ENCODE data around the gene BRD1. TPM values are rescaled to one million over a fixed set of nuclear protein-coding genes. Genes with fewer than 3 reads are reported as not detected.

The BRD1 gene
- total and polyA plus RNA-seq, 12 donors, result 8.2 to 23.2 (median 16.9) TPM

DNA sequence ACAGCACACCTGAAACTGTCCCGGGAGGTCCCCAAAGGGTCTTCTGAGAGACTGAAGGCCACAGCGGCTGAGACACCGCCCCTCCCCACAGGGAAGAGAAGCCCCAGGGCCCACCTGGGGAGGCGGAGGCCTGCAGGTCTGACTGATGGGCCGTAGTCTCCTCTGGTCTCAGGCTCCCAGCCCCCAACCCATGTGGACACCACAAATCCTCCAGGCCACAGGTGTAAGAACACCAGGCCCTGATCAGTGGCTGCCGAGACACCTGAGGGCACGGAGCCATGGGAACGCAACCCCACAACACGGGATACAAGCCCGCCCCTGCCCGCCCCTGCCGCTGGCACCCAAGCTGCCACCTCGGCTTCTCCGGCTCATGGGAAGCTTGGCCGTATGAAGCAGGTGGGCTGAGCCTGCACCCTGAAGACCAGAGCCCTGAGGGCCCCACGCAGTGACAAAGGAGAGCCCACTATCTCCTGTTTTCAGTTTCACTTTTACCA lies 46.3 kb downstream of the BRD1 start:
- H3K36me3 ChIP-seq, result peaks cover 0 to 83% (median 25%) of the 10 kb centered on the region in 9 donors
- 95 to 96% methylated on average over 16 of the region's 16 CpGs for WGBS, 2 donors
- H3K4me1 ChIP-seq, result peaks cover 3 to 39% (median 24%) of the 10 kb centered on the region in 9 donors

DNA sequence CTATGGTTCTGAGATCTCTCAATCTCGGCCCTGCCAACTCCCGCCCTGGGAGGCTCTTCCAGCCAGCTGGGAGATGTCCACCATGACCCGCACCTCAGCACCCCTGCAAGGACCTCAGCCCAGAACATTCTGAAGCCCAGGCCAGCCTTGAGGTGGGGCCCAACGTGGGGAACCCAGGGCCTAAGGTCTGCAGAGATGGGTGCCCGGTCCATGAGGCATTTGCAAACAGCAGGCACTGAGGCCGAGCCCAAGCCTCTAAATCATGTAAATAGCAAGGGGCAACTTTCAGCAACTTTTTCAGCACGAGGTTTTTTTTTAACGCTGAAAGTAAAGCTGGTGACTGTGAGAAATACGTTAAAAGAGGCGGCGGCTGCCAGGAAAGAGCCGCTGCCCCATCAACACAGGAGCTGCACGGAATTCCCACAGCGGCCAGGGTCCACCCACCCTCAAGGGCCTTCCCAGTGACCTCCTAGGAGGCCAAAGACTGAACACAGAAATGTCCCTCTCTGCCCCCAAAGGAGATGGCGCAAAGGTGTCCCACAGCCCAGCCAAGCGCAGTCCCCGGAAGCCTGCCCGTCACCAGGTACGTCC lies 46.9 kb downstream of the BRD1 start:
- intact Hi-C loops (cut with DNase I), result loop anchor here in 2 of 10 donors (10.0 kb wide), 2 partner anchors 74 to 134 kb away; partner anchors contain the start of genes ZBED4 (in 2 of the 2), ALG12 (in 1 of the 2) and CRELD2 (in 1 of the 2)
- peaks cover 3 to 34% (median 21%) of the 10 kb centered on the region in 9 donors for H3K4me1 ChIP-seq
- H3K27ac ChIP-seq, result no peak overlapping the region
- 79 to 84% methylated on average over 19 of the region's 19 CpGs for WGBS, 2 donors
- DNase-seq (no peak), ATAC-seq (peak in 1 of 8 donors; percentile 3)
- no peak overlapping the region for H3K4me3 ChIP-seq
- H3K27me3 ChIP-seq, result no peaks in the 10 kb centered on the region
- TF ChIP-seq, protein P1, sequence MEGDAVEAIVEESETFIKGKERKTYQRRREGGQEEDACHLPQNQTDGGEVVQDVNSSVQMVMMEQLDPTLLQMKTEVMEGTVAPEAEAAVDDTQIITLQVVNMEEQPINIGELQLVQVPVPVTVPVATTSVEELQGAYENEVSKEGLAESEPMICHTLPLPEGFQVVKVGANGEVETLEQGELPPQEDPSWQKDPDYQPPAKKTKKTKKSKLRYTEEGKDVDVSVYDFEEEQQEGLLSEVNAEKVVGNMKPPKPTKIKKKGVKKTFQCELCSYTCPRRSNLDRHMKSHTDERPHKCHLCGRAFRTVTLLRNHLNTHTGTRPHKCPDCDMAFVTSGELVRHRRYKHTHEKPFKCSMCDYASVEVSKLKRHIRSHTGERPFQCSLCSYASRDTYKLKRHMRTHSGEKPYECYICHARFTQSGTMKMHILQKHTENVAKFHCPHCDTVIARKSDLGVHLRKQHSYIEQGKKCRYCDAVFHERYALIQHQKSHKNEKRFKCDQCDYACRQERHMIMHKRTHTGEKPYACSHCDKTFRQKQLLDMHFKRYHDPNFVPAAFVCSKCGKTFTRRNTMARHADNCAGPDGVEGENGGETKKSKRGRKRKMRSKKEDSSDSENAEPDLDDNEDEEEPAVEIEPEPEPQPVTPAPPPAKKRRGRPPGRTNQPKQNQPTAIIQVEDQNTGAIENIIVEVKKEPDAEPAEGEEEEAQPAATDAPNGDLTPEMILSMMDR (IDR thresholded peaks at IDR 0.05), result no peak
- peaks cover 0 to 84% (median 30%) of the 10 kb centered on the region in 9 donors for H3K36me3 ChIP-seq
- H3K9me3 ChIP-seq, result no peaks in the 10 kb centered on the region

More for the DNA sequence above, 46.3 kb downstream of the BRD1 start:
- ATAC-seq (no peak), DNase-seq (no peak)
- TF ChIP-seq, protein P1 (IDR thresholded peaks at IDR 0.05), result no peak
- intact Hi-C loops (cut with DNase I), result loop anchor here in 2 of 10 donors (10.0 kb wide), 2 partner anchors 73 to 133 kb away; partner anchors contain the start of genes ZBED4 (in 2 of the 2), ALG12 (in 1 of the 2) and CRELD2 (in 1 of the 2)
- Histone ChIP-seq H3K27ac (no peak overlapping the region), H3K4me3 (no peak overlapping the region), H3K9me3 (no peaks in the 10 kb centered on the region), H3K27me3 (no peaks in the 10 kb centered on the region)

DNA sequence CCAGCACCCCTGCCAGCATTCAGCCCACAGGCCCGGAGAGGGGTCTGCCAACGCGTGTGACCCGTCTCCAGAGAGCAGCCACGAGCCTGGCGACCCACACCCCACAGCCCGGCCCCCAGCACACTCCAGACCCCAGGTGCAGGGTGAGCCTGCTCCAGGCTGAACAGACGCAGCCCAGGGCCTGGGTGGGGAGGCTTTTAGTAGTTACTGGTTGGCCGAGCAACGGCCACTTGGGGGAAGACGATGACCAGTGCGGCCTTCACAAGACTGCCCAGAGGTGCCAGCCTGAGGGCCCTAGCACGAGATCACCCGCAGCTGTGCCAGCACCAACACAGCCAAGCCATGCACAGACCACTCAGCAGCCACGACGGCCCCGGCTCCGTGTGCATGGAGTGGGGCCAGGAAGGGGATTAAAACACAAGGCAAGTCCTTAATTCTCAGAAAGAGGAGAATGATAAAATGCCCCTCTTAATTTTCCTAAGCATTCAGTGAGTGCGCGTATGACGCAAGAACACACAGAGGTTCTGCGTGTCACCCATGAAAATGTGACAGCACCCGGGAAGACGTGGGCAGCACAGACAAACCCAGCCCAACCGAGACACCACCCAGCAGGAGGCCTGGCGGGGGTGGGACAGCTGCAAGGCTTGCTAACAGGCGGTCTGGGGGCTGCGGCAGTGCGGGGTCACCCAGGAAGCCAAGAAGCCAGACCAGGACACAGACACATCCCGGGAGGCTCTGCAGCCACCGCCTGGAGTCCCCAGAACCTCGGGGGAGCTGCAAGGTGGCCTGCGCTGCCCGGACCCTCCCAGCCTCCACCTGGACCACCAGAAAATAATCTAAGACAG lies 47.6 kb downstream of the BRD1 start:
- ATAC-seq, result peak in 7 of 8 donors; percentile 6 to 60 (median 49)
- no peaks in the 10 kb centered on the region for H3K27me3 ChIP-seq
- no peaks in the 10 kb centered on the region for H3K9me3 ChIP-seq
- no peak for DNase-seq
- H3K36me3 ChIP-seq, result peaks cover 0 to 84% (median 35%) of the 10 kb centered on the region in 9 donors
- no peak overlapping the region for H3K27ac ChIP-seq
- H3K4me1 ChIP-seq, result peaks cover 3 to 30% (median 16%) of the 10 kb centered on the region in 9 donors
- H3K4me3 ChIP-seq, result no peak overlapping the region
- intact Hi-C loops (cut with DNase I), result loop anchor here in 4 of 10 donors (10.0 kb wide), 2 partner anchors 75 to 135 kb away; partner anchors contain the start of genes ALG12 (in 3 of the 4), CRELD2 (in 3 of the 4) and ZBED4 (in 2 of the 4)
- 67 to 75% methylated on average over 34 of the region's 34 CpGs for WGBS, 2 donors
- TF ChIP-seq, protein P1 (IDR thresholded peaks at IDR 0.05), result no peak

DNA sequence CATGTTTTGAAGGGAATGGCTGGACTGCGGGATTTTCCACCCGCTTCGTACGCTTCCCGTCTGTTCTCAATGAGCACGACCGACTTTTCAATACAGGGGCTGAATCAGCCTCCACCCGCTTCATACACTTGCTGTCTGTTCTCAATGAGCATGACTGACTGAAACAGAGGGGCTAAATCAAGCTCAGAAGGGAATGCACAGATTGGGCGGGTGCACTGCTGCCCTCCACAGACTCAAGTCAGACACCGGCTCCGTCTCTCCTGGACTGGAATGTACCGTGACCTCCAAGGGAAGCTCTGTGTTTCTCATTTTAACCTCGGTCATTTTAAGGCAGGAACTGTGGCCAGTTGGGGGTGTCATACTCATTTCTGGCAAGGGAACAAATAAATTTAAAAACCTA lies 48.5 kb downstream of the BRD1 start:
- H3K36me3 ChIP-seq, result peaks cover 5 to 84% (median 44%) of the 10 kb centered on the region in 9 donors
- no peaks in the 10 kb centered on the region for H3K9me3 ChIP-seq
- peaks cover 3 to 30% (median 16%) of the 10 kb centered on the region in 9 donors for H3K4me1 ChIP-seq
- WGBS, 2 donors, result 76 to 78% methylated on average over 13 of the region's 13 CpGs
- no peaks in the 10 kb centered on the region for H3K27me3 ChIP-seq
- intact Hi-C loops (cut with DNase I), result loop anchor here in 2 of 10 donors (10.0 kb wide), 1 partner anchor 136 kb away; the partner anchor contains the start of genes ALG12 (in 2 of the 2) and CRELD2 (in 2 of the 2)
- no peak for DNase-seq
- ATAC-seq, result peak in 1 of 8 donors; percentile 3
- no peak overlapping the region for H3K4me3 ChIP-seq
- TF ChIP-seq, protein P1 (IDR thresholded peaks at IDR 0.05), result no peak
- H3K27ac ChIP-seq, result no peak overlapping the region
